ENCODE results near the gene CNTN6.
"Not testable (repeated sequence)": the region's sequence is repeated elsewhere in the genome, so short reads cannot be mapped to it uniquely, and the experiment has no call there.

Gene CNTN6

GRCh38 chr3:1287815-1288214, 195.0 kb downstream of the CNTN6 start:
- no peak for DNase-seq (ENCODE audit: low spot score)

GRCh38 chr3:1288805-1289494, 196.1 kb downstream of the CNTN6 start:
- DNase-seq (ENCODE audit: low spot score) = no peak

- DNase-seq (ENCODE audit: low spot score) = no peak
Measured at GRCh38 chr3:1292571-1293071, 199.8 kb downstream of the CNTN6 start.

GRCh38 chr3:1294586-1294985, 201.8 kb downstream of the CNTN6 start:
- DNase-seq (ENCODE audit: low spot score) = no peak

- DNase-seq (ENCODE audit: low spot score) = no peak
Measured at GRCh38 chr3:1318296-1319005, 225.6 kb downstream of the CNTN6 start.

- no peak for DNase-seq (ENCODE audit: low spot score)
Measured at GRCh38 chr3:1326546-1326945, 233.7 kb downstream of the CNTN6 start.

GRCh38 chr3:1330107-1330506, 237.3 kb downstream of the CNTN6 start:
- no peak for DNase-seq (ENCODE audit: low spot score)

GRCh38 chr3:1346386-1346785, 253.6 kb downstream of the CNTN6 start:
- DNase-seq (ENCODE audit: low spot score) = no peak

- DNase-seq (ENCODE audit: low spot score) = peak; percentile 4
Measured at GRCh38 chr3:1348547-1348946, 255.7 kb downstream of the CNTN6 start.

- no peak for DNase-seq (ENCODE audit: low spot score)
Measured at GRCh38 chr3:1350885-1351284, 258.1 kb downstream of the CNTN6 start.

GRCh38 chr3:1355691-1356090, 262.9 kb downstream of the CNTN6 start:
- DNase-seq (ENCODE audit: low spot score) = no peak

- DNase-seq (ENCODE audit: low spot score) = no peak
Measured at GRCh38 chr3:1356101-1356500, 263.3 kb downstream of the CNTN6 start.

- DNase-seq (ENCODE audit: low spot score) = no peak
Measured at GRCh38 chr3:1365528-1365927, 272.7 kb downstream of the CNTN6 start.

- DNase-seq (ENCODE audit: low spot score) = no peak
Measured at GRCh38 chr3:1374471-1374870, 281.6 kb downstream of the CNTN6 start.

GRCh38 chr3:1375145-1375544, 282.3 kb downstream of the CNTN6 start:
- DNase-seq (ENCODE audit: low spot score) = no peak

GRCh38 chr3:1380926-1381646, 288.3 kb downstream of the CNTN6 start:
- peak; percentile 53 for DNase-seq (ENCODE audit: low spot score)

- DNase-seq (ENCODE audit: low spot score) = no peak
Measured at GRCh38 chr3:1381647-1382036, 288.8 kb downstream of the CNTN6 start.

GRCh38 chr3:1387396-1387905, 294.6 kb downstream of the CNTN6 start:
- not testable (repeated sequence) for DNase-seq (ENCODE audit: low spot score)

- DNase-seq (ENCODE audit: low spot score) = no peak
Measured at GRCh38 chr3:1394188-1394587, 301.4 kb downstream of the CNTN6 start.

- DNase-seq (ENCODE audit: low spot score) = no peak
Measured at GRCh38 chr3:1400571-1400970, 307.7 kb downstream of the CNTN6 start.

- no peak for DNase-seq (ENCODE audit: low spot score)
Measured at GRCh38 chr3:1404270-1404962, 311.6 kb downstream of the CNTN6 start.

GRCh38 chr3:1406250-1406649, 313.4 kb downstream of the CNTN6 start:
- DNase-seq (ENCODE audit: low spot score) = no peak

Measured in NAMALWA (cell line).